IMR-90 (cell line): ENCODE results near the gene CA12.

Experiments used
- CEBPB ChIP-seq: IDR thresholded peaks from 2 replicates; pipeline ENCODE4 v1.6.1; 2012; ENCODE audit warnings: low read depth, low read length, improper control_type of control experiment
- CTCF ChIP-seq: conservative IDR thresholded peaks from 2 replicates; pipeline ENCODE4 v1.5.1; 2012; ENCODE audit warnings: mild to moderate bottlenecking, low read depth, low read length, improper control_type of control experiment
- POLR2A ChIP-seq: IDR thresholded peaks from 2 replicates; pipeline ENCODE4 v1.6.1; 2012; ENCODE audit warnings: mild to moderate bottlenecking, low read depth, low read length

DNA sequence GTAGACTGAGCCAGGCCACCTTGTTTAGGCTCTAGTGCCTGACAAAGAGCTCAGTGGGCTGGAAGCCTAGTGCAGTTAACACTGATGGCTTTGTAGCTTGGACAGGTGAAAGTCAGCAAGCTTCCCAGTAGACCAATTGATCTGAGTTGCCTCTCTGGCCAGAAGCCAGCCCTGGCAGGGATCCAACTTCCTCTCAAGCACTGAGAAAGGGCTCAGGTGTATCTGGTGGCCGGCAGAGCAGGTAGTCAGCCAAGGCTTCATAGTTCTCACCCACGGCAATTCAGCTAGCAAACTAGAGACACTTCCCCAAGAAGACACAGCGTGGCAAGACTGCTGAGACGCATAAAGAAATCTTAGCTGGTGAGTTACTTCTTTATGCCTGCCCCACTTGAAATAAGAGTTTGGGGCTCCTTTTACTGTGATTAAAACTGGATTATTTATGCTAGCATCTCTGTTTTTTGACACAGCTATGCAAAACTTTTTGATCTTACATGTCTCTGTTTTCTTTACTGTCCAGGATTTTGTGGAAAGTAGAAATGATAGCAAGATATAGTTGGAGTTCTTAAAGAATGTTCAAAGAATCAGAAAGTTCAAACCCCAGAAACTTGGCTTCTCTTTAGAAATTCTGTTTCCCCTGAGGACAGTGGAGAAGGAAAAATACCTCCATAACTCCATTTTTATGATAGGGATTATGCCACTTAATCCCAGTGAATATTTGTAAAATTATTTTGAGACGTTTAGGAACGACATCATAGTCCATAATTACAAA lies 8.4 kb upstream of the CA12 start:
- TF ChIP-seq CTCF (no peak), POLR2A (no peak), CEBPB (no peak)
